ENCODE results near the gene CDC42BPA. TPM values are rescaled to one million over a fixed set of nuclear protein-coding genes. Genes with fewer than 3 reads are reported as not detected.
"Not testable (repeated sequence)": the region's sequence is repeated elsewhere in the genome, so short reads cannot be mapped to it uniquely, and the experiment has no call there.

The CDC42BPA gene
- total and polyA plus RNA-seq, 2 donors, result 3.7 to 3.9 TPM

GRCh38 chr1:227342075-227342829, 24.0 kb upstream of the CDC42BPA start:
- H3K4me1 ChIP-seq (ENCODE audit: control insufficient read depth in 2 of 2, insufficient read depth in 2 of 2, low read length in 2 of 2), result no peaks in the 10 kb centered on the region
- 98% methylated on average over 3 of the region's 3 CpGs for WGBS

GRCh38 chr1:227336136-227336535, 17.8 kb upstream of the CDC42BPA start:
- not testable (repeated sequence) for H3K9me3 ChIP-seq (ENCODE audit: control insufficient read depth in 2 of 2, insufficient read depth in 1 of 2, low read length in 1 of 2); H3K27me3 ChIP-seq (ENCODE audit: control insufficient read depth in 2 of 2, insufficient read depth in 1 of 2, low read length in 1 of 2); H3K4me1 ChIP-seq (ENCODE audit: control insufficient read depth in 2 of 2, insufficient read depth in 2 of 2, low read length in 2 of 2); H3K36me3 ChIP-seq (ENCODE audit: control insufficient read depth in 2 of 2, insufficient read depth in 2 of 2, low read length in 1 of 2); H3K4me3 ChIP-seq (ENCODE audit: low read length in 2 of 2); H3K27ac ChIP-seq (ENCODE audit: low read depth in 1 of 2, low read length in 1 of 2); DNase-seq (ENCODE audit: low read depth in 6 of 9, low spot score in 9 of 9)
- 97% methylated on average over 4 of the region's 4 CpGs for WGBS

More at GRCh38 chr1:227342075-227342829, 24.0 kb upstream of the CDC42BPA start:
- Histone ChIP-seq H3K9me3 (ENCODE audit: control insufficient read depth in 2 of 2, insufficient read depth in 1 of 2, low read length in 1 of 2) (no peaks in the 10 kb centered on the region), H3K27me3 (ENCODE audit: control insufficient read depth in 2 of 2, insufficient read depth in 1 of 2, low read length in 1 of 2) (no peaks in the 10 kb centered on the region), H3K4me3 (ENCODE audit: low read length in 2 of 2) (no peak overlapping the region), H3K36me3 (ENCODE audit: control insufficient read depth in 2 of 2, insufficient read depth in 2 of 2, low read length in 1 of 2) (no peaks in the 10 kb centered on the region), H3K27ac (ENCODE audit: low read depth in 1 of 2, low read length in 1 of 2) (no peak overlapping the region)
- no peak for DNase-seq (ENCODE audit: low read depth in 6 of 9, low spot score in 9 of 9)

GRCh38 chr1:227335242-227336020, 17.1 kb upstream of the CDC42BPA start:
- Histone ChIP-seq H3K27ac (ENCODE audit: low read depth in 1 of 2, low read length in 1 of 2) (no peak overlapping the region), H3K27me3 (ENCODE audit: control insufficient read depth in 2 of 2, insufficient read depth in 1 of 2, low read length in 1 of 2) (no peaks in the 10 kb centered on the region), H3K9me3 (ENCODE audit: control insufficient read depth in 2 of 2, insufficient read depth in 1 of 2, low read length in 1 of 2) (peaks cover 0 to 2% of the 10 kb centered on the region in 2 donors), H3K4me1 (ENCODE audit: control insufficient read depth in 2 of 2, insufficient read depth in 2 of 2, low read length in 2 of 2) (no peaks in the 10 kb centered on the region), H3K4me3 (ENCODE audit: low read length in 2 of 2) (no peak overlapping the region), H3K36me3 (ENCODE audit: control insufficient read depth in 2 of 2, insufficient read depth in 2 of 2, low read length in 1 of 2) (no peaks in the 10 kb centered on the region)
- no peak for DNase-seq (ENCODE audit: low read depth in 6 of 9, low spot score in 9 of 9)
- 85% methylated on average over 5 of the region's 5 CpGs for WGBS

- DNase-seq (ENCODE audit: low read depth in 6 of 9, low spot score in 9 of 9), result no peak
- 95% methylated on average over 4 of the region's 4 CpGs for WGBS
- no peaks in the 10 kb centered on the region for H3K36me3 ChIP-seq (ENCODE audit: control insufficient read depth in 2 of 2, insufficient read depth in 2 of 2, low read length in 1 of 2)
- no peaks in the 10 kb centered on the region for H3K27me3 ChIP-seq (ENCODE audit: control insufficient read depth in 2 of 2, insufficient read depth in 1 of 2, low read length in 1 of 2)
- H3K4me1 ChIP-seq (ENCODE audit: control insufficient read depth in 2 of 2, insufficient read depth in 2 of 2, low read length in 2 of 2), result no peaks in the 10 kb centered on the region
- H3K9me3 ChIP-seq (ENCODE audit: control insufficient read depth in 2 of 2, insufficient read depth in 1 of 2, low read length in 1 of 2), result peaks cover 0 to 2% of the 10 kb centered on the region in 2 donors
- H3K4me3 ChIP-seq (ENCODE audit: low read length in 2 of 2), result no peak overlapping the region
- no peak overlapping the region for H3K27ac ChIP-seq (ENCODE audit: low read depth in 1 of 2, low read length in 1 of 2)
Observed at GRCh38 chr1:227333423-227333822, 15.1 kb upstream of the CDC42BPA start.

- H3K9me3 ChIP-seq (ENCODE audit: control insufficient read depth in 2 of 2, insufficient read depth in 1 of 2, low read length in 1 of 2), result peaks cover 0 to 2% of the 10 kb centered on the region in 2 donors
- 86% methylated on average over 8 of the region's 8 CpGs for WGBS
- DNase-seq (ENCODE audit: low read depth in 6 of 9, low spot score in 9 of 9), result no peak
- no peaks in the 10 kb centered on the region for H3K4me1 ChIP-seq (ENCODE audit: control insufficient read depth in 2 of 2, insufficient read depth in 2 of 2, low read length in 2 of 2)
- no peaks in the 10 kb centered on the region for H3K27me3 ChIP-seq (ENCODE audit: control insufficient read depth in 2 of 2, insufficient read depth in 1 of 2, low read length in 1 of 2)
- no peak overlapping the region for H3K4me3 ChIP-seq (ENCODE audit: low read length in 2 of 2)
- no peak overlapping the region for H3K27ac ChIP-seq (ENCODE audit: low read depth in 1 of 2, low read length in 1 of 2)
- no peaks in the 10 kb centered on the region for H3K36me3 ChIP-seq (ENCODE audit: control insufficient read depth in 2 of 2, insufficient read depth in 2 of 2, low read length in 1 of 2)
Observed at GRCh38 chr1:227330279-227331076, 12.2 kb upstream of the CDC42BPA start.

- peaks cover 0 to 2% of the 10 kb centered on the region in 2 donors for H3K27me3 ChIP-seq (ENCODE audit: control insufficient read depth in 2 of 2, insufficient read depth in 1 of 2, low read length in 1 of 2)
- H3K36me3 ChIP-seq (ENCODE audit: control insufficient read depth in 2 of 2, insufficient read depth in 2 of 2, low read length in 1 of 2), result no peaks in the 10 kb centered on the region
- WGBS, result 97% methylated on average over 6 of the region's 6 CpGs
- no peaks in the 10 kb centered on the region for H3K4me1 ChIP-seq (ENCODE audit: control insufficient read depth in 2 of 2, insufficient read depth in 2 of 2, low read length in 2 of 2)
- no peak overlapping the region for H3K27ac ChIP-seq (ENCODE audit: low read depth in 1 of 2, low read length in 1 of 2)
- no peak overlapping the region for H3K4me3 ChIP-seq (ENCODE audit: low read length in 2 of 2)
- no peak for DNase-seq (ENCODE audit: low read depth in 6 of 9, low spot score in 9 of 9)
- peaks cover 0 to under 1% of the 10 kb centered on the region in 2 donors for H3K9me3 ChIP-seq (ENCODE audit: control insufficient read depth in 2 of 2, insufficient read depth in 1 of 2, low read length in 1 of 2)
Observed at GRCh38 chr1:227328405-227329019, 10.2 kb upstream of the CDC42BPA start.

- WGBS, result 98% methylated on average over 3 of the region's 3 CpGs
- Histone ChIP-seq H3K27me3 (ENCODE audit: control insufficient read depth in 2 of 2, insufficient read depth in 1 of 2, low read length in 1 of 2) (peaks cover 0 to 25% of the 10 kb centered on the region in 2 donors), H3K9me3 (ENCODE audit: control insufficient read depth in 2 of 2, insufficient read depth in 1 of 2, low read length in 1 of 2) (no peaks in the 10 kb centered on the region), H3K27ac (ENCODE audit: low read depth in 1 of 2, low read length in 1 of 2) (no peak overlapping the region), H3K4me3 (ENCODE audit: low read length in 2 of 2) (no peak overlapping the region), H3K4me1 (ENCODE audit: control insufficient read depth in 2 of 2, insufficient read depth in 2 of 2, low read length in 2 of 2) (no peaks in the 10 kb centered on the region), H3K36me3 (ENCODE audit: control insufficient read depth in 2 of 2, insufficient read depth in 2 of 2, low read length in 1 of 2) (no peaks in the 10 kb centered on the region)
- DNase-seq (ENCODE audit: low read depth in 6 of 9, low spot score in 9 of 9), result no peak
Observed at GRCh38 chr1:227325156-227325555, 6.9 kb upstream of the CDC42BPA start.

GRCh38 chr1:227323967-227324268, 5.6 kb upstream of the CDC42BPA start:
- Histone ChIP-seq H3K27ac (ENCODE audit: low read depth in 1 of 2, low read length in 1 of 2) (no peak overlapping the region), H3K4me1 (ENCODE audit: control insufficient read depth in 2 of 2, insufficient read depth in 2 of 2, low read length in 2 of 2) (no peaks in the 10 kb centered on the region), H3K9me3 (ENCODE audit: control insufficient read depth in 2 of 2, insufficient read depth in 1 of 2, low read length in 1 of 2) (no peaks in the 10 kb centered on the region), H3K4me3 (ENCODE audit: low read length in 2 of 2) (no peak overlapping the region), H3K36me3 (ENCODE audit: control insufficient read depth in 2 of 2, insufficient read depth in 2 of 2, low read length in 1 of 2) (no peaks in the 10 kb centered on the region), H3K27me3 (ENCODE audit: control insufficient read depth in 2 of 2, insufficient read depth in 1 of 2, low read length in 1 of 2) (peaks cover 4 to 38% of the 10 kb centered on the region in 2 donors)
- DNase-seq (ENCODE audit: low read depth in 6 of 9, low spot score in 9 of 9), result no peak
